ENCODE measurements around the gene MMRN1.
A peak's percentile ranks its signal among the peaks of the same experiment; 100 is the strongest.

The MMRN1 gene

DNA sequence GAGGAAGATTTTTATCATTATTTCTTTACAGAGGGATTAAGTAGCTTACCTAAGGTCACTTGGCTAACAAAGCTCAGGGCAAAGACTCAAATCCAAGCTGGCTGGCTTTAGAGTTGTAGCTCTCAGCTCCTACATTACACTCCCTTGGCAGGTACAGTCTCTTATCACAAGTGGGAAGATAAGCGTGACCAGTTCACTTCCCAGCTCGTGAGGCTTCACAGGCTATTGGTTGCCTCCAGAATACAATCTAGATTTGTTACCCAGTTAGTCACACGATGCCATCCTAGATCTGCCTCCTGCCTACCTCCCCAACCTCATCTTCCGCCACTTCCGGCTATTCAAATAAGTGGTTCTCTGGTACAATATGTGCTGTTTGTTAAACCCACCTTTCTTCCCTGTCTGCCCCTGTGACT is 3.7 kb downstream of the MMRN1 start (continued):
- TF ChIP-seq, protein P1, sequence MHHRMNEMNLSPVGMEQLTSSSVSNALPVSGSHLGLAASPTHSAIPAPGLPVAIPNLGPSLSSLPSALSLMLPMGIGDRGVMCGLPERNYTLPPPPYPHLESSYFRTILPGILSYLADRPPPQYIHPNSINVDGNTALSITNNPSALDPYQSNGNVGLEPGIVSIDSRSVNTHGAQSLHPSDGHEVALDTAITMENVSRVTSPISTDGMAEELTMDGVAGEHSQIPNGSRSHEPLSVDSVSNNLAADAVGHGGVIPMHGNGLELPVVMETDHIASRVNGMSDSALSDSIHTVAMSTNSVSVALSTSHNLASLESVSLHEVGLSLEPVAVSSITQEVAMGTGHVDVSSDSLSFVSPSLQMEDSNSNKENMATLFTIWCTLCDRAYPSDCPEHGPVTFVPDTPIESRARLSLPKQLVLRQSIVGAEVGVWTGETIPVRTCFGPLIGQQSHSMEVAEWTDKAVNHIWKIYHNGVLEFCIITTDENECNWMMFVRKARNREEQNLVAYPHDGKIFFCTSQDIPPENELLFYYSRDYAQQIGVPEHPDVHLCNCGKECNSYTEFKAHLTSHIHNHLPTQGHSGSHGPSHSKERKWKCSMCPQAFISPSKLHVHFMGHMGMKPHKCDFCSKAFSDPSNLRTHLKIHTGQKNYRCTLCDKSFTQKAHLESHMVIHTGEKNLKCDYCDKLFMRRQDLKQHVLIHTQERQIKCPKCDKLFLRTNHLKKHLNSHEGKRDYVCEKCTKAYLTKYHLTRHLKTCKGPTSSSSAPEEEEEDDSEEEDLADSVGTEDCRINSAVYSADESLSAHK (tag by site-specific recombination; IDR thresholded peaks at IDR 0.05): no peak

DNA sequence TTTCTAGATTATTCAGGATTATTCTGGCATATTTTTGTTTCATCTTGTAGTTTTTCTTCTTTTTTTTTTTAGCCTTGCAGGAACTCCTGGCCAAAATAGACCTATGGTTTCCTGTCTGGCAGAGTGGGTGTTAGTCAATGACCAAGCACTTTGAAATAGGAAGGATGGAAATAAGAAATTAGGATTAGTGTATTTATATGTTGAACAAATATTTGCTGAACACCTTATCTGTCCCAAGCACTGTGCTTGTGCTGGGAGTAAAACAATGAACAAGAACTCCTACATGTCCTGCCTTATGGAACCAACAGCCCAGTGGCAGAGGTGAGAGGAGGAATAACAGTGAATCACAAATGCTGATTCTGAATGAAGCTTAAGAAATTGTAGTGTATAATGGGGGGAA is 4.5 kb downstream of the MMRN1 start:
- Histone ChIP-seq H3K9me3 (ENCODE audit: control insufficient read depth, insufficient read depth, low read depth, low read length) (no peaks in the 10 kb centered on the region), H3K36me3 (ENCODE audit: control insufficient read depth in 2 of 2, insufficient read depth in 1 of 2, low read length in 2 of 2) (no peaks in the 10 kb centered on the region), H3K27ac (ENCODE audit: extremely low read depth, low read depth, low read length) (no peak overlapping the region), H3K4me1 (ENCODE audit: control insufficient read depth, insufficient read depth, low read length) (no peaks in the 10 kb centered on the region), H3K4me3 (ENCODE audit: low read depth, low read length) (no peak overlapping the region)
- ChIA-PET CTCF (interaction anchor here (1.0 kb wide), 1 partner anchor 734 kb away, joined by 3 read pairs; no protein-coding TSS in a partner anchor), POLR2A (no interaction called here)
- TF ChIP-seq, protein P2, sequence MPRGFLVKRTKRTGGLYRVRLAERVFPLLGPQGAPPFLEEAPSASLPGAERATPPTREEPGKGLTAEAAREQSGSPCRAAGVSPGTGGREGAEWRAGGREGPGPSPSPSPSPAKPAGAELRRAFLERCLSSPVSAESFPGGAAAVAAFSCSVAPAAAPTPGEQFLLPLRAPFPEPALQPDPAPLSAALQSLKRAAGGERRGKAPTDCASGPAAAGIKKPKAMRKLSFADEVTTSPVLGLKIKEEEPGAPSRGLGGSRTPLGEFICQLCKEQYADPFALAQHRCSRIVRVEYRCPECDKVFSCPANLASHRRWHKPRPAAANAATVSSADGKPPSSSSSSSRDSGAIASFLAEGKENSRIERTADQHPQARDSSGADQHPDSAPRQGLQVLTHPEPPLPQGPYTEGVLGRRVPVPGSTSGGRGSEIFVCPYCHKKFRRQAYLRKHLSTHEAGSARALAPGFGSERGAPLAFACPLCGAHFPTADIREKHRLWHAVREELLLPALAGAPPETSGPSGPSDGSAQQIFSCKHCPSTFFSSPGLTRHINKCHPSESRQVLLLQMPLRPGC (tag by site-specific recombination; IDR thresholded peaks at IDR 0.05): no peak
- no peak for TF ChIP-seq ZNF776 (tag by site-specific recombination; IDR thresholded peaks at IDR 0.05; ENCODE audit: borderline replicate concordance)
- TF ChIP-seq ZNF623 (tag by site-specific recombination; IDR thresholded peaks at IDR 0.05): no peak
- TF ChIP-seq ZNF24 (tag by site-specific recombination; IDR thresholded peaks at IDR 0.05): no peak
- TF ChIP-seq, protein P3, sequence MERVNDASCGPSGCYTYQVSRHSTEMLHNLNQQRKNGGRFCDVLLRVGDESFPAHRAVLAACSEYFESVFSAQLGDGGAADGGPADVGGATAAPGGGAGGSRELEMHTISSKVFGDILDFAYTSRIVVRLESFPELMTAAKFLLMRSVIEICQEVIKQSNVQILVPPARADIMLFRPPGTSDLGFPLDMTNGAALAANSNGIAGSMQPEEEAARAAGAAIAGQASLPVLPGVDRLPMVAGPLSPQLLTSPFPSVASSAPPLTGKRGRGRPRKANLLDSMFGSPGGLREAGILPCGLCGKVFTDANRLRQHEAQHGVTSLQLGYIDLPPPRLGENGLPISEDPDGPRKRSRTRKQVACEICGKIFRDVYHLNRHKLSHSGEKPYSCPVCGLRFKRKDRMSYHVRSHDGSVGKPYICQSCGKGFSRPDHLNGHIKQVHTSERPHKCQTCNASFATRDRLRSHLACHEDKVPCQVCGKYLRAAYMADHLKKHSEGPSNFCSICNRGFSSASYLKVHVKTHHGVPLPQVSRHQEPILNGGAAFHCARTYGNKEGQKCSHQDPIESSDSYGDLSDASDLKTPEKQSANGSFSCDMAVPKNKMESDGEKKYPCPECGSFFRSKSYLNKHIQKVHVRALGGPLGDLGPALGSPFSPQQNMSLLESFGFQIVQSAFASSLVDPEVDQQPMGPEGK (tag by site-specific recombination; IDR thresholded peaks at IDR 0.05): no peak
- TF ChIP-seq GLI4 (tag by site-specific recombination; IDR thresholded peaks at IDR 0.05): no peak
- TF ChIP-seq, protein P4, sequence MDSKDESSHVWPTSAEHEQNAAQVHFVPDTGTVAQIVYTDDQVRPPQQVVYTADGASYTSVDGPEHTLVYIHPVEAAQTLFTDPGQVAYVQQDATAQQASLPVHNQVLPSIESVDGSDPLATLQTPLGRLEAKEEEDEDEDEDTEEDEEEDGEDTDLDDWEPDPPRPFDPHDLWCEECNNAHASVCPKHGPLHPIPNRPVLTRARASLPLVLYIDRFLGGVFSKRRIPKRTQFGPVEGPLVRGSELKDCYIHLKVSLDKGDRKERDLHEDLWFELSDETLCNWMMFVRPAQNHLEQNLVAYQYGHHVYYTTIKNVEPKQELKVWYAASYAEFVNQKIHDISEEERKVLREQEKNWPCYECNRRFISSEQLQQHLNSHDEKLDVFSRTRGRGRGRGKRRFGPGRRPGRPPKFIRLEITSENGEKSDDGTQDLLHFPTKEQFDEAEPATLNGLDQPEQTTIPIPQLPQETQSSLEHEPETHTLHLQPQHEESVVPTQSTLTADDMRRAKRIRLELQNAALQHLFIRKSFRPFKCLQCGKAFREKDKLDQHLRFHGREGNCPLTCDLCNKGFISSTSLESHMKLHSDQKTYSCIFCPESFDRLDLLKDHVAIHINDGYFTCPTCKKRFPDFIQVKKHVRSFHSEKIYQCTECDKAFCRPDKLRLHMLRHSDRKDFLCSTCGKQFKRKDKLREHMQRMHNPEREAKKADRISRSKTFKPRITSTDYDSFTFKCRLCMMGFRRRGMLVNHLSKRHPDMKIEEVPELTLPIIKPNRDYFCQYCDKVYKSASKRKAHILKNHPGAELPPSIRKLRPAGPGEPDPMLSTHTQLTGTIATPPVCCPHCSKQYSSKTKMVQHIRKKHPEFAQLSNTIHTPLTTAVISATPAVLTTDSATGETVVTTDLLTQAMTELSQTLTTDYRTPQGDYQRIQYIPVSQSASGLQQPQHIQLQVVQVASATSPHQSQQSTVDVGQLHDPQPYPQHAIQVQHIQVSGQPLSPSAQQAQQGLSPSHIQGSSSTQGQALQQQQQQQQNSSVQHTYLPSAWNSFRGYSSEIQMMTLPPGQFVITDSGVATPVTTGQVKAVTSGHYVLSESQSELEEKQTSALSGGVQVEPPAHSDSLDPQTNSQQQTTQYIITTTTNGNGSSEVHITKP (tag by site-specific recombination; IDR thresholded peaks at IDR 0.05): no peak
- TF ChIP-seq ZNF610 (tag by site-specific recombination; IDR thresholded peaks at IDR 0.05; ENCODE audit: borderline replicate concordance): no peak
- TF ChIP-seq ZNF558 (tag by site-specific recombination; IDR thresholded peaks at IDR 0.05): no peak
- TF ChIP-seq BCL11B (tag by site-specific recombination; IDR thresholded peaks at IDR 0.05; ENCODE audit: low read depth): no peak
- no peak for TF ChIP-seq ZFP41 (tag by site-specific recombination; IDR thresholded peaks at IDR 0.05; ENCODE audit: borderline replicate concordance)
- TF ChIP-seq ZEB2 (tag by site-specific recombination; IDR thresholded peaks at IDR 0.05): no peak

DNA sequence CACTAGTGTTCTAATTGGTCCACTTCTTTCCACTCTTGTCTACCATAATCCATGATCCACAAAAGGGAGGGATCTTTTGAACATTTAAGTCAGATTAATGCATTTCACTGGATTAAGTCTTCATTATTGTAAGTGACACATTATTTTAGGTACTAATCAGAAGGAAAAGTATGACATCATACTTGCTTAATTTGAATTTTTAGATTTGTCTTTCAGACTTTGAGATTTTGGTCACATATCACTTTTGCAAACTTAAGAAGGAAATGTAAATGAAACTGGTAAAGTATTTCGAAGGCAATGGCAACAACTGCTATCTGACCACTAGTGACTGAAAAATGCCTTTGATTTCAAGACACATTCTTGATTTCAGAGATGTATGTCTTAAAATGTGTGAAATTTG is 5.2 kb downstream of the MMRN1 start:
- no peaks in the 10 kb centered on the region for H3K9me3 ChIP-seq (ENCODE audit: control insufficient read depth, insufficient read depth, low read depth, low read length)
- no peak overlapping the region for H3K27ac ChIP-seq (ENCODE audit: extremely low read depth, low read depth, low read length)
- TF ChIP-seq, protein P5, sequence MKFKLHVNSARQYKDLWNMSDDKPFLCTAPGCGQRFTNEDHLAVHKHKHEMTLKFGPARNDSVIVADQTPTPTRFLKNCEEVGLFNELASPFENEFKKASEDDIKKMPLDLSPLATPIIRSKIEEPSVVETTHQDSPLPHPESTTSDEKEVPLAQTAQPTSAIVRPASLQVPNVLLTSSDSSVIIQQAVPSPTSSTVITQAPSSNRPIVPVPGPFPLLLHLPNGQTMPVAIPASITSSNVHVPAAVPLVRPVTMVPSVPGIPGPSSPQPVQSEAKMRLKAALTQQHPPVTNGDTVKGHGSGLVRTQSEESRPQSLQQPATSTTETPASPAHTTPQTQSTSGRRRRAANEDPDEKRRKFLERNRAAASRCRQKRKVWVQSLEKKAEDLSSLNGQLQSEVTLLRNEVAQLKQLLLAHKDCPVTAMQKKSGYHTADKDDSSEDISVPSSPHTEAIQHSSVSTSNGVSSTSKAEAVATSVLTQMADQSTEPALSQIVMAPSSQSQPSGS (tag by site-specific recombination; IDR thresholded peaks at IDR 0.05; ENCODE audit: low read depth): peak; percentile 75
- no peak for TF ChIP-seq ZNF843 (tag by site-specific recombination; IDR thresholded peaks at IDR 0.05)
- no peak overlapping the region for H3K4me3 ChIP-seq (ENCODE audit: low read depth, low read length)
- CTCF ChIA-PET: no interaction called here
- POLR2A ChIA-PET: no interaction called here
- no peaks in the 10 kb centered on the region for H3K36me3 ChIP-seq (ENCODE audit: control insufficient read depth in 2 of 2, insufficient read depth in 1 of 2, low read length in 2 of 2)
- no peaks in the 10 kb centered on the region for H3K4me1 ChIP-seq (ENCODE audit: control insufficient read depth, insufficient read depth, low read length)
